ES-I3 (cell line): Measurements from ENCODE around the gene CRYGA.
"Not testable (repeated sequence)": the region's sequence is repeated elsewhere in the genome, so short reads cannot be mapped to it uniquely, and the experiment has no call there.

Source experiments
- H3K36me3 ChIP-seq: 2 replicates; pipeline ENCODE4 v1.6.1; 2013; ENCODE audit warnings: mild to moderate bottlenecking, low read length, control low read depth, moderate library complexity; ENCODE audit not compliant: insufficient read depth
- H3K4me1 ChIP-seq: 2 replicates; pipeline ENCODE4 v1.6.1; 2013; ENCODE audit warnings: mild to moderate bottlenecking, control low read depth, low read length; ENCODE audit not compliant: insufficient read depth
- H3K9ac ChIP-seq: 2 replicates; pipeline ENCODE4 v1.6.1; 2013; ENCODE audit warnings: low read depth, mild to moderate bottlenecking, low read length, moderate library complexity
- H3K9me3 ChIP-seq: 2 replicates; pipeline ENCODE4 v1.6.1; 2013; ENCODE audit warnings: mild to moderate bottlenecking, low read length, moderate library complexity; ENCODE audit not compliant: control insufficient read depth, insufficient read depth

The CRYGA gene

GRCh38 chr2:208124013-208124715 lies 39.2 kb downstream of the CRYGA start, which contains the start of gene CRYGD:
Gene CRYGD, minus strand, starts transcription at chr2:208124524. Its CDS starts 51 bp downstream, at chr2:208124473.
- H3K4me1 ChIP-seq, H3K36me3 ChIP-seq, H3K9me3 ChIP-seq: not testable (repeated sequence)
- H3K9ac ChIP-seq = peak within 1 kb of the TSS; percentile 50; the same call in 1 of the 2 replicates

DNA sequence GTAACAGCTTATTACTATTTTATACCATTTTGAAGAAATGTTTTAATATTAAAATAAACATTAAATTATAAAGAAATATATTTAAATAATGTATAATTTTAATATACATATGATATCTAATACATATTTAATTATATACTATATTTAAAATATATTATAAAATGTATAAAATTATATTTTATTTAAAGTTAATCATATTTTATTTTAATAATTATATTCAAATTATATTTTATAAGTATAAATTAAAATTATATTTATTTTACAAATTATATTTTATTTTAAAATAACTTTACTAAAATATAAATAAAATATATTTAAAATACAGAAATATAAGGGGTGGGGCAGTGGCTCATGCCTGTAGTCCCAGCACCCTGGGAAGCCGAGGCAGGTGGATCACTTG lies 41.1 kb downstream of the CRYGA start:
- no peaks in the 10 kb centered on the region for H3K36me3 ChIP-seq
- H3K4me1 ChIP-seq = no peaks in the 10 kb centered on the region
- no peaks in the 10 kb centered on the region for H3K9me3 ChIP-seq
- H3K9ac ChIP-seq = no peak overlapping the region

DNA sequence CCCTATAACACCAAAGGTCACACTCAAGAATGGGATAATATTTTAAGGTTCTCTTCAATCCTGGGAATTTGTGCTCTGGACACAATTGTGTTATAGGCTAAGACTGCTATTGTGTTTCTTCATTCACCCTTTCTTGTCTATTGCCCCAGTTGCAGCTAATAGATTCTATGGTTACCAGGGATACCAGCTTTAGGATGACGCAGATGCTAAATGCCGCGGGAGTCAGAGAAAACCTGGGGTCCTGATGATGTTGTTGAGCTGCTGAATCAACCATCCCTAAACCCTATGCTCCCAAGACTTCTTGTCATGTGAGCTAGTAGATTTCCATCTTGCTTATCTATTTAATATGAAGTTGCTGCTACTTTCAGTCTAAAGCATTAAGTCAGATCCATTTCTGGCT lies 44.5 kb downstream of the CRYGA start:
- Histone ChIP-seq H3K4me1 (no peaks in the 10 kb centered on the region), H3K9ac (no peak overlapping the region), H3K36me3 (no peaks in the 10 kb centered on the region), H3K9me3 (no peaks in the 10 kb centered on the region)

GRCh38 chr2:208117390-208117789 lies 46.0 kb downstream of the CRYGA start:
- H3K9ac ChIP-seq, H3K9me3 ChIP-seq, H3K4me1 ChIP-seq, H3K36me3 ChIP-seq: not testable (repeated sequence)

- Histone ChIP-seq H3K36me3 (no peaks in the 10 kb centered on the region), H3K9me3 (no peaks in the 10 kb centered on the region), H3K4me1 (peaks cover 15% of the 10 kb centered on the region), H3K9ac (peak overlapping the region; percentile 47; the same call in 1 of the 2 replicates)
Observed at GRCh38 chr2:208112969-208113368, 50.4 kb downstream of the CRYGA start.

DNA sequence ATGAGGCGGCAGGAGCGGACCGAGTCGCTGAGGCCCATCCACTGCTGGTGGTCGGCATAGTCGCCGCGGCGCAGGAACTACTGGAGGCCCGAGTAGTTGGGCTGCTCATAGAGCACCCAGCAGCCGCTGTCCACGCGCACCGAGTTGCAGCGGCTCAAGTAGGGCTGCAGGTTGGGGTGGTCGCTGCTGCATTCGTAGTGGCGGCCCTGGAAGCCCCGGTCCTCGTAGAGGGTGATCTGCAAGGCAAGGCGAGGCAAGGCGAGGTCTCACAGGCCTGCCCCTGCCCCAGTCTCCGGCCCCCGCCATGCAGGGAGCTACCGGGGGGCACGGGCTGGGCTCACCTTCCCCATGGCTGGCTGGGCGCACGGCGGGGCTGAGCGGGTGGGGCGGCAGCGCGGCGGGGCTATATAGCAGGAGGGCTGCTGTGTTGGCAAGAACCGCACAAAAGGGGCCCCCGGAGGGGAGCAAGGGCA lies 51.1 kb downstream of the CRYGA start:
- Histone ChIP-seq H3K9ac (peak overlapping the region; percentile 47; the same call in 1 of the 2 replicates), H3K4me1 (peaks cover 15% of the 10 kb centered on the region)
- H3K36me3 ChIP-seq, H3K9me3 ChIP-seq: not testable (repeated sequence)
